Right lung (tissue), 10 donors: ENCODE results near the gene ZFP69. TPM values are rescaled to one million over a fixed set of nuclear protein-coding genes. Genes with fewer than 3 reads are reported as not detected.
"Not testable (repeated sequence)": the region's sequence is repeated elsewhere in the genome, so short reads cannot be mapped to it uniquely, and the experiment has no call there.

ENCODE experiments used
- DNase-seq, 2 donors: peaks; one replicate each; pipeline ENCODE4 v3.0.0-alpha.2; 2013
- long read RNA-seq, 8 donors: transcript quantifications; one replicate each; lab custom pipeline, GENCODE V29; 2026
- polyA plus RNA-seq, 5 donors: library from polyadenylated mRNA; unstranded; fragments of 120-200 nt; gene quantifications; one replicate each; pipeline versions ENCODE4 v1.2.1 to v1.2.3, GENCODE V29; 2013; ENCODE audit warnings: inconsistent platforms in 1 of 5, low replicate concordance in 1 of 5; ENCODE audit not compliant: insufficient read length in 5 of 5, insufficient read depth in 1 of 5

ZFP69 gene
- polyA plus RNA-seq = 10 to 100 TPM in 2 of 5 donors, 1 to 10 TPM in 3; 7.4 to 11.7 (median 9.1) TPM
- long read RNA-seq, donor 1, partial matches to known transcripts = 5 of 6 reads
- long read RNA-seq, donor 1, other reads (novel, unspliced or antisense) = 0 of 6 reads
- long read RNA-seq, donor 2 = 0 reads
- long read RNA-seq, donor 3 = 0 reads
- long read RNA-seq, donor 4 = 0 reads
- long read RNA-seq, donor 5, partial matches to known transcripts = 0 of 1 reads
- long read RNA-seq, donor 5, other reads (novel, unspliced or antisense) = 0 of 1 reads
- long read RNA-seq, donor 6, partial matches to known transcripts = 12 of 14 reads
- long read RNA-seq, donor 6, other reads (novel, unspliced or antisense) = 0 of 14 reads
- long read RNA-seq, donor 7, partial matches to known transcripts = 0 of 1 reads
- long read RNA-seq, donor 7, other reads (novel, unspliced or antisense) = 0 of 1 reads
- long read RNA-seq, donor 8 = 0 reads

DNA sequence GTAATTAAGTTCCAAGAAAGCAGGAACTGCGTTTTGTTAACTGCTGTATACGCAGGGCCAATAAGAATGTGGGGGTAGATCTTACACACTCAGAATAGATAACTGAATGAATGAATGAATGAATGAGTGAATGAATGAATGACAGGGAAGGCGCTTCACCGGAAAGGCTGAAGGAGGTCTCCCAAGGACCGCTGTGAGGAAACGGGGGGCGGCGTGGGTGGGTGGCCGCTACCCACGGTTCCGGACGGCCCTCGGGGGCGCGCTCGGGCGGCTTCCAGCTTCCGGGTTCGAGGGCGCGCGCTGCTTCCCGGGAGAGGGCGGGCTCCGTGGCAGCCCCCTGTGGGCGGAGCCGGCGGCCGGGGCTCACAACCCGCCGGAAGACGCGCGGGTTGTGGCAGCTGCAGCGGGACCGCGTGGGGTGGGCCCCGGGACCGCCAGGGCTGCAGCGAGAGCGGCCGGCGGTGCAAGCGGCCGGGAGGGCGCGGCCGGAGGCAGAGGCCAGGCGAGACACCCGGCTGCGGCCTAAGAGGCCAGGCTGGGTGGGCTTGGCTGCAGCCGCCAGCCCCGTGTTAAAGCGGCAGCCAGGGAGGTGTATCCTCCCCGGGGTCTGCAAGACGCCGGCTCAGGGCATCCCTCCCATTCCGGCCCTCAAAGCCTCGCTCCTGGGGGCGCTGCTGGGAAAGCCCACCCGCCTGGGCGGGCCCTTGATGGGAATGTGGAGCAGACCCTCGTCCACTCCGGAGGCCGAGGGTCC, at the start of gene ZFP69:
ZFP69 (plus strand) TSS at position 367 of the 754 bp plus-strand sequence. CDS start 2,072 bp downstream, outside the sequence.
- DNase-seq = peak; percentile 67 to 74

DNA sequence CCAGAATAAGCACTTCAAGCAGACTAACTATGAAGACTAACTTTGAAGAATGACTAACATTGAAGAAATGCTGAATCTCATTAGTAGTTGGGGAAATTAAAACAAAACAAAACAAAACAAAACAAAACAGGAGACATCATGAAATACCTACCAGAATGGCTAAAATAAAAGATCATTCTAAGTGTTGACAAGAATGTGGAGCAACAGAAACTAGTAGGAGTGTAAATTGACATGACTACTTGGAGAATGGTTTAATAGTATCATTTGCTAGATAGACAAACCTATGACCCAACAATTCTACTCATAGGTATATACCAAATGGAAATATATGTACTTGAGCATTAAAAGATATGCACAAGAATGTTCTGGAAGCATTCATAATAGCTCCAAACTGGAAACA, 45.7 kb upstream of the ZFP69 start:
- no peak for DNase-seq

DNA sequence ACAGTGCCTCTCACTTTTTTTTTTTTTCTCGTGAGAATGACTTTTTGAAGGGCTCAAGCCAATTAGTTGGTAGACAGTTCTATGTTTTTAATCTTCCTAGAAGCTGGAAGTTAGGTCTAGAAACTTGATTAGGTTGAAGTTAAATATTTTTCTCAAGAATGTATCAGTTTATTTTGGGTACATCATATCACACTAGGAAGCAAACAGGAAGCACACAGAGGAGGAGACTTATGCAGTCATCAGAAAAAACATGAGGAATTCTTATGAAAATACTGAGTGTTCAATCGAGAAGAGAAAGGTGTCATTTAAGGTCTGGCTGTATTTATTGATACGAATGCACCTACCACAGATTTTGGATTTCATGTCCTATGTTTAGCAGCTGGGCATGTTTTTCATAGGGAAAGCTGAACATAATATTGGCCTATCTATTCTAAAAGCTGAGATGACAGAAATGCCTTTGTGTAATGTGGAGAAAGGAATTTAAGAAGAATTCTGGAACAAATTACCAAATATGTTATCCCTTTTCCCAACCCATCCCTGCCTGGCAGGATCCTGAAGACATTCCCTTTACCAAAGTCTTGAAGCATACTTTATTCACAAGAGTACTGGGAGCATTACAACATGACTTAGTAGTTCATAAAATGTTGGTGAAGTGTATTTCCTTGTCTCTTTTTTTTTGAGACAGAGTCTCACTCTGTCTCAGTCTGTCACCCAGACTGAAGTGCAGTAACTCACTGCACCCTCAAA, 44.3 kb upstream of the ZFP69 start:
- DNase-seq = no peak

DNA sequence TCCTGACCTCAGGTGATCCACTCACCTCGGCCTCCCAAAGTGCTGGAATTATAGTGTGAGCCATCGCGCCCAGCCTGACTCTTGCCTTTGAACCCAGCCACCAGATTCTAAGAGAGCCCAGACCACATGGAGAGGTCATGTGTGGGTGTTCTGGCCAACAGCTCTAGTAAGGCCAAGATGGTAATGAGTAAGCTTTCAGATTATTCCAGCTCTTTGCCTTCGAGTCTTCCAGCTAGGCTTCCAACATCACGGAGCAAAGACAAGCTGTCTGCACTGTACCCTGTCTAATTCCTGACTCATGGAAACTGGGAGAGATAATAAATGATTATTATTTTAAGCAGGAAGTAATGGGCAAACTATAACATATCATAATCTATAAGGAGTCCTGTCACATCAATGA, 41.6 kb upstream of the ZFP69 start:
- DNase-seq = no peak

DNA sequence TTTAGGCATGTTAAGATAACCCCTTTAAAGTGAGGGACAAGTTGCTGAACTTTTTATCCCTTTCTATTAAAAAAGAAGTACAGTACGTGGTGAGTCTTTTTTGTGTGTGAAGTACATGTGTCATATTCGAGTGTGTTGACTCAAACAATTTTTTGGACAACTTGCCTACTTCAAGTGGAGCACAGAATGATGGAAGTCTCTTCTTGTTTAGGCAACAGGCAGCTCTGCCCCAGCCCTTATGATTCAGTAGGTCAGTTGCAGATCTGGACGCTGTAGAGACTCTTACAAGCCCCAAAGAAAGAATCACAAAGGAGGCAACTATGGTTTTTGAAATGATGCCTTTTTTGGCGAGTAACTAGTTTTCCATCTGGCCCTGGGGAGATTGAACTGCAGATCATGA, 41.2 kb upstream of the ZFP69 start:
- no peak for DNase-seq

DNA sequence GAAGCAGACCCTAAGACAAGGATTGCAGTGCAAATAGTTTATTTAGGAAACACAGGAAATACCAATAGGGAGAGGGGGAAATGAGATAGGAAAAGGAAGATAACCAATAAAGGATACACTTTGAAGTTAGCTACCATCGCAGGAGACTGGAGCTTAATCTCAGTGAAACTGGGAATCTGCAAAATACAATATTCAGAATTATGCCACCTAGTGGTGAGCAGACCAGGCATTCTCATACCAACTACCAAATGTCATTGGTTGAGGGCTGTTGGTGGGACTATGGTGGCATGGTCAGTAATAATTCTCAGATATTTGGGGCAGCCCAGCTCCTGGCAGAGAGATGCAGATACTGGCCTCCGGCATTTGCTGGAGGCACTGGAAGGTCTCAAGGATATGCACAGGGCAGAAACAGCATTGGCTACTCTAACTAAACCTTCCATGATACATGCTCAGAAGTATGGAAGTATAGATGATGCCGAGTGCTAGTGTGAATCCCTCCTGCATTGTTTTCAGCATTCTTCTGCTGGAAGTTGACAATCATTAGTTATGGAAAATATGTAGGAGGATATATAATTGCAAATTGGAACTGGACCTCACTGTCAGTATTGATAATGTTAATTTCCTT, 38.6 kb upstream of the ZFP69 start:
- no peak for DNase-seq

DNA sequence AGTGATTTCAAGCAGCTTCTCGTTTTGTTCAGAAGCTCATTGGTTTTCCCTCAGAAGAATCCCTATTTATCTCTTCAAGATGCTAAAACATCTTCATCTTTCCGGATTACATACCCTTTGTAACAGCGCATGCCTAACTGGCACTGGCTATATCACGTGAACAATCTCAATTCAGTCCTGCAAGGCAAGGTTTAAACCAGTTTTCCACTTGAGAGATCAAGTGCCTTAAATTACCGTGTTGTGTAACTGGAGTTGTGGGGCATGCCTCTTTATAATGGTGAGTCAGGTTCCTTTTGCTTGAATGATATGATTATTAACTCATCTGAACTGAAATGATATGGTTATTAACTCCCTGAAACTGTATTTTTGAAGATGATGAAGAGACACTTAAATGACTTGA, 37.8 kb upstream of the ZFP69 start:
- no peak for DNase-seq

DNA sequence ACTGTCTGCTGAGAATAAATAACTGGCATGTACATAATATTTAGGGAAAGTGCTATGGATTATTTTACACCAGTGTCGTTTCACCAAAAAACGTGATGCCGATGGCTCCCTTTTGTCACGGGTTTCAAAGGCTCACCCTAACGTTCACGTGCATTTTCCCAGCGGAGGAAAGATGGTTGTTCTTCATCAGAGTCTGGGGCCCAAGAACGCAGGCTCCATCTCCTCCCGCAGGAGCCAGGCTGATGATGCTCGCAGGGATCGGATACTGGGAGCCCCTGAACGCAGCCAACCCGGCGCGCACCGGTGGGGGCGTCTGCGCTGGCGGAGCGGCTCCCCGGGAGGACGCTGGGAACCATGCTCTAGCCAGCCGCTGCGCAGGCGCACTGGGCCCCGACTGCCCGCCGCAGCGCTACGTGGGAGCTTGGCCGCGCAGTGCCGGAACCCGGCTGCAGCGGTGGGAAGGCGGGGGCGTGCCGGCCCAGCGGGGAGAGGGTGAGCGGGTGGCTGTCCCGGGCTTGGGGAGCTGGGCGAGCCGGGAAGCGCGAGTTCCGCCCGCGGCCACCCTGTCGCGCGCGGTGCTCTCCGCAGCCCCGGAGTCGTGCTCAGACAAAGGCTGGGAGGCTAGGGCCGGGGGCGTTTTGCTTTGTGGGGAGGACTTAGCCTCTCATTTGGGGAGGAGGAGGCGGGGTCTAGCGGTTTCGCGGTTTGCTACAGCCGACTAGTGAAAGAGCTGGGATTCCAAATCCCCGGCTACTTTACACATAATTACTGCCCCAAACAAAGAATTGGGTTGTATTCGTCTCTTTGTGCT, 27.2 kb upstream of the ZFP69 start, which contains the start of gene ZFP69B:
ZFP69B (plus strand) TSS at position 793 of the 811 bp plus-strand sequence. CDS start 486 bp downstream, outside the sequence.
- DNase-seq = peak; percentile 94

DNA sequence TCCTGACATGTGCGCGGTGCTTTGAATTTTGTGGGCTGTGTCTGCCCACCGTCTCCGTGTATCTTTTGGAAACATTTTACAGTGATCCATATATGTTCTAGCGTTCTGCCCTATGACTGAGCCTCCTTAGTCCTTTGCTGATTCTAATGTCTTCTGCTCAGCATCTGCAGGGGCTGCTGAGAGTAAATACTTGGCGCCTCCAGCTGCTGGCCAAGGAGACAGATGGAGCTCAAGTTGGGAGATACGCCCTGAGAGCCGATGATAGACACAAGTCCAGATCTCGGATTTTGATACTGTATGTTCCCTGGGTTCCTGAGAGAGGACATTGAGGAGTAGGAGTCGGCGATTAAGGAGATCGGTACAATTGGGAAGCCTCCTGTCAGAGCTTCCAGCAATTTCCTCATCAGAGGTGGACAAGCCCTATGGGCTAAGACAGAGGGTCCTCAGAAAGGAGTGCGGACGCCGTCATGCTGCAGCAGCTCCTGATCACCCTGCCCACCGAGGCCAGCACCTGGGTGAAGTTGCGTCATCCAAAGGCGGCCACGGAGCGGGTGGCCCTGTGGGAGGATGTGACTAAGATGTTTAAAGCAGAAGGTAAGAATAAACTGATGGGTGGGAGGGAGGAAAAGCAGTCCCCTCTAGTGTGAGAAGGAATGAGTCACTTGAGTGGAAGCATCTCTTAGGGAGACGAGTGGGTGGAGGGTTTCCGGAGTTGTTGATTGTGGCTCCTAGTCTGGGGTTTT, 26.4 kb upstream of the ZFP69 start:
- peak in 1 of 2 donors; percentile 45 for DNase-seq

DNA sequence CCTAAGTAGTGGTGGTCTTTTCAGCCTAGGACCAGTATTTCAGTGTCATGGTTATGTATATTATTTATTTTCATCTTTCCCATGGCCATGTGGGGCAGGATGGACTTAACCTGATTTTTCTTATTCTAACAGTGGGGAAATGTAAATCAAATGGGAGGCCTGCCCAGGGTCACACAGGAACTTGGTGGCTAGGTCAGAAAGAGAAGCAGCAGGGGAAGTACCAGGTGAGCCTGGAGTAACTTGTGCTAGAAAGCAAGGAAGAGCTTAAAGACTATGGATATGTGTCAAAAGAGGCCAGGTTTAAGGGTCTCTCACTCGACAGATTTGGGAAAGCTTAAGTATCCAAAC, 25.9 kb upstream of the ZFP69 start:
- no peak for DNase-seq

DNA sequence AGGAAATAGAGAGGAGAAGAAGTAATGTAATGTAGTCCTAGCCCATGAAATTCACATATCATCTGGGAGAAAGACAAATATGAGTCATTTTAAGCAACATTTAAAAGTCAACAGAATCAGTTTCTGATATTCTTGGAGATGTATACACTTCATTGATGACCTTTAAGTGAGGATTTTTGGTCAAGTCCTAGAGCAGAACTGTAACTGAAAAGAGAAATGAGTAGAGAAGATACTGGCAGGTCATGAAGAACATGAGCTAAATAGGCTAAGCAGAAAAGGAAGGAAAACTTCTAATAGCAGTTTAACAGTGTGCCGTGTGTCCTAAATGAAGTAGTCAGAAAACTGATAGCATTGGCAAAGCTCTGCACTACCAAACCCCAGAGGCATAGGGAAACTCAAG, 22.2 kb upstream of the ZFP69 start:
- DNase-seq = no peak

DNA sequence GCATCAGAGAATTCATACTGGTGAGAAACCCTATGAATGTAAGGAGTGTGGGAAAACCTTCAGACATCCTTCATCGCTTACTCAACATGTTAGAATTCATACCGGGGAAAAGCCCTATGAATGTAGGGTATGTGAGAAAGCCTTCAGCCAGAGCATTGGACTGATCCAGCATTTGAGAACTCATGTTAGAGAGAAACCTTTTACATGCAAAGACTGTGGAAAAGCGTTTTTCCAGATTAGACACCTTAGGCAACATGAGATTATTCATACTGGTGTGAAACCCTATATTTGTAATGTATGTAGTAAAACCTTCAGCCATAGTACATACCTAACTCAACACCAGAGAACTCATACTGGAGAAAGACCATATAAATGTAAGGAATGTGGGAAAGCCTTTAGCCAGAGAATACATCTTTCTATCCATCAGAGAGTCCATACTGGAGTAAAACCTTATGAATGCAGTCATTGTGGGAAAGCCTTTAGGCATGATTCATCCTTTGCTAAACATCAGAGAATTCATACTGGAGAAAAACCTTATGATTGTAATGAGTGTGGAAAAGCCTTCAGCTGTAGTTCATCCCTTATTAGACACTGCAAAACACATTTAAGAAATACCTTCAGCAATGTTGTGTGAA, 14.0 kb upstream of the ZFP69 start:
- DNase-seq = no peak

DNA sequence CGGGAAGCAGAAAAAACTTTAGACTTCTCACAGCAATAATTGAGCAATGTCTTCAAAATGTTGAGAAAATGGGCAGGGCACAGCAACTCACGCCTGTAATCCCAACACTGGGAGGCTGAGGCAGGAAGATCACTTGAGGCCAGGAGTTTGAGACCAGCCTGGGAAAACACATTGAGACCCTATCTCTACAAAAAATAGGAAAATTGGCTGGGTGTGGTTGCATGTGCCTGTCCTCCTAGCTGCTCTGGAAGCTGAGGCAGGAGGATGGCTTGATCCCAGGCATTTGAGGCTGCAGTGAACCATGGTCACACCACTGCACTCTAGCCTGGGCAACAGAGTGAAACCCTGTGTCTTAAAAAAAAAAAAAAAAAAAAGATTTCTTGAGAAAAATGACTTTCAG, 7.8 kb upstream of the ZFP69 start:
- no peak for DNase-seq

DNA sequence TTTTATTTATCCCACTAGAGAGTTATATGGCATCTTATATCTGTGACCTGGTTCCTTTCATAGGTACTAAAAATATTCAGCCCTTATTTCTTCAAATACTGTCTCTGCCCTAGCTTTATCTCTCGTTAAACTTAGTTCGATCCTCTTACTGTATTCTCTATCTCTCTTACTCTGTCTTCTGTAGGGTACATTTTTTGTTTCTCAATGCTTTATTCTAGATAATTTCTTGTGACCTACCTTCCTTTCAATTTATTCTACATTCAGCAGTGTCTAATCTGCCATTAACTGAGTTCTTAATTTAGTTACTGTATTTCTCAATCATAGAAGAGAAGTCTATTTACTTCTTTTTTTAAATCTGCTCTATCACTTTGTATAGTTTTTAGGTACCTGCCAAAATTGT, 1.8 kb upstream of the ZFP69 start:
- DNase-seq = no peak

DNA sequence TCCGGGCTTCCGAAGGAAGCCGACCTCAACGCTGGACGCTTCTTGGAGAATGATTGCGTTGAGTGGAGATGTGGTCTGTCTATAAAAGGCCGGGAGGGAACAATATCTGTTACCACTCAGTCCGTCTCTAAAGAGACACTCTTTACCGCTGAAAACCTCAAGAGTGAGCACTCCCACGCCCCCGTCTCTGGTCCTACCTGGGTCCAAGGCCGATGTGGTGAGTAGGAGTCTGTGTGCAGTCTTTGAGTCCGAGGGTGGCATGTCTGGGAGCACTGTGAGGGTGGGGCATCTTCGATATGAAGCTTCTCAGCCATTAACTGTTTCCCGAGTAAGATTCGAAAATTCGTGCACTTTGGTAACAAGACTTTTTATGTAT, 576 bp downstream of the ZFP69 start:
- DNase-seq = no peak

DNA sequence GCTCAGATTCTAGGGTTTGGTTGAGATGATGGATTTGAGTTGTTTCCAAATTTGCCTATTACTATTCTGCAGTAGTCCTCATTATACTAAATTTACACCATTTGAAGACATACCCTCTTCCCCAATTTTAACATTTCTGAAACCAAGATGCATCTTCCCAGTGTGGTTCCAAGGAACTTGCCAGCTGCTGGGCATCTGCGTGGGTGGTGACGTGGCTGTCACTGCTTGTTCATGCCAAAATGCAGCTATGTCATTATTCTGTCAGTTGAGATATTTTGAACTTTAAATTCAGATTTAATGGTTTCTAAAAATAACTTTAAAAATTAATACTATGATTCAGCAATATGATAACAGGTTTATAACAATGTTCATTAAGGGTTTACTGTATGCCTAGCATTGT, 1.2 kb downstream of the ZFP69 start:
- DNase-seq = no peak

DNA sequence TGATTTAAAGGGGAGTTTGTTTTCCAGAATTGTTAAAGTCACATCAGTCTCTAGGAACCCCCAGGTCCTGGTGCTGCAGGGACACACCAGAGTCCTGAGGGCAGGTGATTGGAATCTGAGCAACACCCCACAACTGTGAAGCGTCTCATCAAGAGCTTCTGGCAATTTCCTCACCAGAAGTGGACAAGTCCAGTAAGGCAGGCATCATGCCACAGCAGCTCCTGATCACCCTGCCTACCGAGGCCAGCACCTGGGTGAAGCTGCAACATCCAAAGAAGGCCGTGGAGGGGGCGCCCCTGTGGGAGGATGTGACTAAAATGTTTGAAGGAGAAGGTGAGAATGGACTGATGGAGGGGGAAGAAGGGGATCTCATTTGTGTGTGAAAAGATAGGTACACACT, 2.1 kb downstream of the ZFP69 start:
- DNase-seq = no peak

DNA sequence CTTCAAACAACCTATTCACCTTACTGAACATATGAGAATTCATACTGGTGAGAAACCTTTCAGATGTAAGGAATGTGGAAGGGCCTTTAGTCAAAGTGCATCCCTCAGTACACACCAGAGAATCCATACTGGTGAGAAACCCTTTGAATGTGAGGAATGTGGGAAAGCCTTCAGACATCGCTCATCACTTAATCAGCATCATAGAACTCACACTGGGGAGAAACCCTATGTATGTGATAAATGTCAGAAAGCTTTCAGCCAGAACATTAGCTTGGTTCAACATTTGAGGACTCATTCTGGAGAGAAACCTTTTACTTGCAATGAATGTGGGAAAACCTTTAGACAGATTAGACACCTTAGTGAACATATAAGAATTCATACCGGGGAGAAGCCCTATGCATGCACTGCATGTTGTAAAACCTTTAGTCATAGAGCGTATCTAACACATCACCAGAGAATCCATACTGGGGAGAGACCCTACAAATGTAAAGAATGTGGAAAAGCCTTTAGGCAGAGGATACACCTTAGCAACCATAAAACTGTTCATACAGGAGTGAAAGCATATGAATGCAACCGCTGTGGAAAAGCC, 18.3 kb downstream of the ZFP69 start:
- DNase-seq = no peak

DNA sequence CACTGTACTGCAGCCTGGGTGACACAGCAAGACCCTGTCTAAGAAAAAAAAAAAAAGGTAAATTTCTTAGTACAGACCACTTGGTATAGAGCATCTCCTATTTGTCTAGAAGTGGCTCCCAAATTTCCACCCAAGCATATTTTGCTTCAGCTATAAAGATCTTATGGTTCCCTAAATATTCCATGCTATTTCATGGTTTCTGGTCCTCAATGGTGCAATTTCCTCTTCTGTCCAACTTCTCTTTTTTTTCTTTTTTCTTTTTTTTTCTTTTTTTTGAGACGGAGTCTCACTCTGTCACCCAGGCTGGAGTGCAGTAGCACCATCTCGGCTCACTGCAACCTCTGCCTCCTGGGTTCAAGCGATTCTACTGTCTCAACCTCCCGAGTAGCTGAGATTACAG, 25.6 kb downstream of the ZFP69 start:
- DNase-seq = not testable (repeated sequence)
